ENCODE measurements around the gene FAU. TPM values are rescaled to one million over a fixed set of nuclear protein-coding genes. Genes with fewer than 3 reads are reported as not detected.
A peak's percentile ranks its signal among the peaks of the same experiment; 100 is the strongest.

Gene FAU
- total and polyA plus RNA-seq, 10 of the 15 experiments (the other 5 are each of a cell fraction or from before 2014, with no cell fraction given): 332 to 1,347 (median 990) TPM

DNA sequence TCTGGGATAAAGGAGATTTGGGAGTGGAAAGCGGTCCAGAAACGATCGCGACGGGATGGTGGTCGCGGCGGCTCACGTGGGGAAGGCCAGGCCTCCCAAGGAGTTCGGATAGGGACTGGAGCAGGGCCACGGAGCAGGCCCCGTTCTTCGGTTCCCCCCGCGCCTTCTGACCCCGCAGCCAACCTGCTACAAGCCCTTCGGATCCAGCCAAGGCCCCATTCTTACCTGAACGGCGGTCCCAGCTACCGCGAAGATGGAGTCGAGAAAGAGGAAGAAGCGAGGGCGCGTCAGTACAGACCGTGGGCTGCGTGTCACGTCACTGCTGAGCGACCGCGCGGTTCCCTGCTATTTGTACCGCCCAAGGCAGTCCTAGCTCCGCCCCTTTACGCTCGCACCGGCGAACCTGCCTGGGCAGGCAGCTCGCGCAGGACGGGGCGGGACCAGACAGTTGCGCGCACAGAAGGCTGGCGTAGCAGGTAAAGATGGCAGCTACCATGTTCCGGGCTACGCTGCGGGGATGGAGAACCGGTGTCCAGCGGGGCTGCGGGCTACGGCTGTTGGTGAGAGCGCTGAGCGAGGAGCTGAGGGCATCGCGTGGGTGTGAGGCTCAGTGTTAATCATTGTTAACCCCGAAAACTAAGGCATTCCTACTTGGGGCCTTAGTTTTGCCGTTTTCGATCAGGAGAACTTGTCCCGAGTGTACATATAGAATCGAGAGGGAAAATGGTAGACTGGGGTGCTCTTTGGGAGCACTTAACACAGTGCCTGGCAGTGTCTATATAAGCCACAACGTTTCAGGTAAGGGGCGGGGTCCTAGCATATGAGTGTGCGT, at the start of gene FAU, which contains the start of gene MRPL49 (continued):
- peak; percentile 55; the same call in 1 of the 2 replicates for TF ChIP-seq ZNF207 (IDR thresholded peaks at IDR 0.05; ENCODE audit: borderline replicate concordance)
- TF ChIP-seq SMAD1 (IDR thresholded peaks at IDR 0.05; ENCODE audit: low read depth, partially characterized antibody): no peak
- TF ChIP-seq, protein P1, sequence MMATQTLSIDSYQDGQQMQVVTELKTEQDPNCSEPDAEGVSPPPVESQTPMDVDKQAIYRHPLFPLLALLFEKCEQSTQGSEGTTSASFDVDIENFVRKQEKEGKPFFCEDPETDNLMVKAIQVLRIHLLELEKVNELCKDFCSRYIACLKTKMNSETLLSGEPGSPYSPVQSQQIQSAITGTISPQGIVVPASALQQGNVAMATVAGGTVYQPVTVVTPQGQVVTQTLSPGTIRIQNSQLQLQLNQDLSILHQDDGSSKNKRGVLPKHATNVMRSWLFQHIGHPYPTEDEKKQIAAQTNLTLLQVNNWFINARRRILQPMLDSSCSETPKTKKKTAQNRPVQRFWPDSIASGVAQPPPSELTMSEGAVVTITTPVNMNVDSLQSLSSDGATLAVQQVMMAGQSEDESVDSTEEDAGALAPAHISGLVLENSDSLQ (IDR thresholded peaks at IDR 0.05): peak; percentile 69
- TF ChIP-seq ASH2L (IDR thresholded peaks at IDR 0.05; ENCODE audit: borderline replicate concordance, low read depth): no peak
- no peak for TF ChIP-seq EZH2 (IDR thresholded peaks at IDR 0.05; ENCODE audit: borderline replicate concordance, control insufficient read depth, low read depth, low read length)
- TF ChIP-seq BRCA1 (IDR thresholded peaks at IDR 0.05; ENCODE audit: low read depth, low read length): 0 out of 2 replicates have a peak, but pooled peaks have one; percentile 37
- TF ChIP-seq SREBF2 (IDR thresholded peaks at IDR 0.05; ENCODE audit: low read length): no peak
- TF ChIP-seq RAD51 (IDR thresholded peaks at IDR 0.05): no peak
- TF ChIP-seq SIX5 (IDR thresholded peaks at IDR 0.05; ENCODE audit: low read depth, low read length, severe bottlenecking): peak; percentile 44
- no peak for TF ChIP-seq CHD4 (IDR thresholded peaks at IDR 0.05)
- TF ChIP-seq ZNF24 (IDR thresholded peaks at IDR 0.05): no peak
- TF ChIP-seq SMAD5 (IDR thresholded peaks at IDR 0.05; ENCODE audit: low read depth): peak; percentile 92
- no peak for TF ChIP-seq BCL3 (IDR thresholded peaks at IDR 0.05; ENCODE audit: borderline replicate concordance, insufficient read depth, low read depth, low read length, poor library complexity, severe bottlenecking)
- TF ChIP-seq HSF1 (IDR thresholded peaks at IDR 0.05; ENCODE audit: low read depth, low read length): no peak
- no peak for TF ChIP-seq EP300 (IDR thresholded peaks at IDR 0.05; ENCODE audit: borderline replicate concordance in 1 of 2, control insufficient read depth in 1 of 2, low read depth in 2 of 2, low read length in 2 of 2)
- peak; percentile 65; the same call in 1 of the 2 replicates for TF ChIP-seq RFX5 (IDR thresholded peaks at IDR 0.05; ENCODE audit: low read depth, low read length)
- no peak for TF ChIP-seq KAT2A (conservative IDR thresholded peaks at IDR 0.05; ENCODE audit: control insufficient read depth, low read depth, low read length)
- TF ChIP-seq STAT3 (IDR thresholded peaks at IDR 0.05; ENCODE audit: low read depth, low read length): no peak
- TF ChIP-seq NFXL1 (IDR thresholded peaks at IDR 0.05; ENCODE audit: borderline replicate concordance): no peak
- no peak for TF ChIP-seq ZBTB4 (CRISPR knock-in tag; IDR thresholded peaks at IDR 0.05)
- peak; percentile 54; the same call in 1 of the 2 replicates for TF ChIP-seq NFYB (IDR thresholded peaks at IDR 0.05; ENCODE audit: insufficient read depth, low read depth, low read length)
- no peak for TF ChIP-seq KDM1A (IDR thresholded peaks at IDR 0.05; ENCODE audit: borderline replicate concordance)
- TF ChIP-seq NFYA (IDR thresholded peaks at IDR 0.05; ENCODE audit: borderline replicate concordance, low read depth, low read length): no peak

Measured in GM12878 (cell line).